KOPT-K1 (cell line): ENCODE data around the gene RAET1E.

Experiments used
- H3K27ac ChIP-seq: fragments of 200-600 bp; sonication (generic); 2 replicates; pipeline ENCODE4 v1.5.1; 2016; ENCODE audit warnings: antibody characterized with exemption, mild to moderate bottlenecking, low read depth, low read length; ENCODE audit not compliant: poor library complexity, severe bottlenecking
- H3K36me3 ChIP-seq: fragments of 200-600 bp; sonication (generic); 2 replicates; pipeline ENCODE4 v1.5.1; 2017; ENCODE audit warnings: antibody characterized with exemption, mild to moderate bottlenecking, low read length, moderate library complexity; ENCODE audit not compliant: insufficient read depth
- H3K9me3 ChIP-seq: fragments of 200-600 bp; sonication (generic); 2 replicates; pipeline ENCODE4 v1.5.1; 2017; ENCODE audit warnings: antibody characterized with exemption, low read length, mild to moderate bottlenecking; ENCODE audit not compliant: insufficient read depth, poor library complexity, severe bottlenecking

Gene RAET1E

DNA sequence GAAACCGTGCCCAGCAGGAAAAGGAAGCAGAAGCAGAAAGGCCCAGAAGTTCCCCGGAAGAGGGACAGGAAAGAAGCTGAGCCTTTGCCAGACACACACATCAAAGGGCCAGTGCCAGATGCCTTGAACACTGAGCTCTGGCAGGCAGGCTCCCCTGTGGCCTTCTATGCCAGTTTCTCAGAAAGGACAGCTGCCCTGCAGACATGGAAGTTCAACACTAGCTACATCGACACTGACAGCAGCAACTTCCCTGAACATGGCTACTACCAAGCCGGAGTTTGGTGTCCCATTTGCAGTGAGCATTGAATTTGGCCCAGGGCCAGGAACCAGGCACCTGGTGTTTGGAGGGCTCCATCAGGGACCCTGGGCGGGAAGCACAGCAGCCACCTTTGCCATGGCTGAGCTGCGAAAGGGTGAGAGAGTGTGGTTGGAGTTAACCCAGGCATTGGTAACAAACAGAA is 8.0 kb upstream of the RAET1E start:
- H3K27ac ChIP-seq, result no peak overlapping the region
- H3K36me3 ChIP-seq, result no peaks in the 10 kb centered on the region
- peaks cover 29% of the 10 kb centered on the region for H3K9me3 ChIP-seq

DNA sequence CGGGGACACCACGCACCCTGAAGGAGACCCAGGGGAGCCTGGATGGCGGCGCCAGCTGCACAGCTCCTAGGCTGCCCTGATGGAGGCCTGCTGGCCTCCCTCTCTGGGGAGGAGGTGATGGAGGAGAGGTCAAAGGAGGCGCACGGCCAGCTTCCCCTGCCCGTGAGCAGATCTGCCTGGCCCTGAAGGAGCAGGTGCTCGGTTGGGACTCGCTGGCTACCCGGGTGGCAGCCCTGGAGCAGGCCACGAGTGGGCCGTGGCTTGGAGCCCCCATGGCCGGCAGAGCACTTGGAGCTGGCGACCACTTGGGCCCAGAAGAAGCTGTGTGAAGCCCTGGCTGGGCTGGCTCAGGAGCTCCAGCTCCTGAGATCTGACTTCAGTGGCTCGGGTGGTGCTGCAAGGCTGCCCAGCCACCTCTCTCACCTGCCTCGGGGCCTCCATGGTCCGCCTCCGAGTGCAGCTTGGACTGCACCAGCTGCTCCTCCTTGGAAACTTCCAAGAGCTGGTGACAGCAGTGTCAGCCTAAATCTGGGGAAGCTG is 7.5 kb upstream of the RAET1E start:
- peaks cover 29% of the 10 kb centered on the region for H3K9me3 ChIP-seq
- no peaks in the 10 kb centered on the region for H3K36me3 ChIP-seq
- H3K27ac ChIP-seq, result no peak overlapping the region

DNA sequence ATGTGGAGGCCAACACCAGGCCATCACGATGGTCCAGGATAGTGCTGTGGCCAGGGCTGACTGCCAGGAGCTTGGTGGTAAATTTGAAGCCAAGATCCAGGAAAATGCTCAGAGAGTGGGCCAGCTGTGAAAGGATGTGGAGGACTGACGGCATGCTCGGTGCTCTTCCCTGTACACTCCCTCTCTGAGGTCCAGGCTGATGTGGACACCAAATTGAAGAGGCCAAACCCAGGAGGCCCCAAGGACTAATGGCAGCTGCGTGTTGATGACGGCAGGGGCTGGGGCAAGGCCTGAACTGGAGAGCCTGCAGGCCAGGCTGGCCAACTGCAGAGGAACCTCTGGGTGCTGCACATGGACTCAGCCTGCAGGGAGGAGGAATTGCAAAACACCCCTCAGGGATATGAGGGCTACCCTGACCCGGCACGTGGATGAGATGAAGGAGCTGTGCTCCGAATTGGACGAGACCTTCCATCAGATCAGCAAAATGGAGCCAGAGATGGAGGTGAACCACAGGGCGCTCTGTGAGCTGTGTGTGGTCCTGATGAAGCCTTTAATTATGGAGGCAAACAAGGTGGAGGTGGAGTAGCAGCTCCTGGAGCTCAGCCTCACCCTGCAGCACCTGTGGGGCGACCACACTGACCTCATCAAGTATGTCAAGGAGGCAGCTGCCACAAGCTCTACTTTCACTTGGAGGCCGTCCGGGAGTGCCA is 6.9 kb upstream of the RAET1E start:
- no peak overlapping the region for H3K27ac ChIP-seq
- H3K36me3 ChIP-seq, result no peaks in the 10 kb centered on the region
- peaks cover 26% of the 10 kb centered on the region for H3K9me3 ChIP-seq

DNA sequence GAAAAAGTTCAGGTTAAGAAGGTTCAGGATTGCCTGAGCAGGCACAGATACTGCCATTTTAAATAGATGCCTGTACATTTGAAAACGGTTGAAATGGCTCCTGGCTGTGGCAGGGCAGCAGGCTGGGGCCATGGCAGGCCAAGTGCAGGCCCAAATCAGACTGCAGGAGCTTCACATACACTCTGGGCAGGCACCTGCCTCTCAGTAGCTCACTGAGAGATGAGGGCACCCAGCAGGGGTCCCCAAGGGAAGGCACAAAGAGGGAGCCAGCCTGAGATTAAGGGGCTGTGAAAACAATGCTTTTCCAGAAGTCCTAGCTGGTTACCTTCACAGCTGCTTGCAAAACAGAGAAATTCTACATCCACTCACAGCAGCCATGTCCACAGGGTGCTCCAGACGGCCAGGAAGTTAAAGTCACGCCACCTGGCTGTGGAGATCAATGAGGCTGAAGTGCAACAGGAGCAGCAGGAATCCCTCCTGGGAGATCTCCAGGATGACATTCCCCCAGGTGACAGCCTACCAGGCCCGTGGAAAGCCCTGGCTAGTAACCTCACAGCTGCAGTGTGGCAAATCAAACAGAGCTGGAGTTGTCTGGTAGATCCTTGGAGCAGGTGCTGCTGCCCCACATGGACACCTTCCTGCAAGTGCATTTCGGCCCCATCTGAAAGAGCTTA is 6.2 kb upstream of the RAET1E start:
- H3K36me3 ChIP-seq, result no peaks in the 10 kb centered on the region
- H3K9me3 ChIP-seq, result peaks cover 19% of the 10 kb centered on the region
- H3K27ac ChIP-seq, result no peak overlapping the region

DNA sequence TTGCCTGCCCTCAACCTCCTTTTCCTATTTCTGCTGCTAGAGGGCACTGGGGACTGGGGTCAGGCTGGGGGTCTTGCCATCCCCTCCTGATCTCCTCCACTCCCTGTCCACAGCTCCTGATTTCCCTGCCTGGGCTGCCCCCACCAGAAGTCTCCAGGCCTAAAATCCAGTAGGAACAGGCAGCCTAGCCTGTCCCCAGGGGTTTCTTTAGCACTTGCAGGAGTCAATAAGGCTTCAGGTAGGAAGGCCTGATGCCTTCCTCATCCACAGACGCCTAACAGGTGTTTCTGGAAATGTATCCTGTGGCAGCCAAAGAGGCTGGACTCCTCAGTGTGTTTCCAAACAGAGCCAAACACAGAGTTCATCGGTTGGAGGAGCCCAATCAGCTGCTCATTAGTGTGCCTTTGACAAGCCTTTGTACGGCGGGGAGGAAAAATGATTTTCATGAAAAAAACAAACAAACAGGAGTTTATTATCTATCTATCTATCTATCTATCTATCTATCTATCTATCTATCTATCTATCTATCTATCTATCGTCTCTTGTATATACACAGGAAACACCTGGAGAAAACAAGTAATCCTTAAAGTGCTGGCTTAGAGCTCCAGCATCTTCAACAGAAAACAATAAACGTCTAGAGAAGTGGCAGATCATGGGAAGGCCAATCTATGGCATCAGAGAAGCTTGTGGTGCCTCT is 3.7 kb upstream of the RAET1E start:
- Histone ChIP-seq H3K36me3 (no peaks in the 10 kb centered on the region), H3K9me3 (no peaks in the 10 kb centered on the region), H3K27ac (no peak overlapping the region)

DNA sequence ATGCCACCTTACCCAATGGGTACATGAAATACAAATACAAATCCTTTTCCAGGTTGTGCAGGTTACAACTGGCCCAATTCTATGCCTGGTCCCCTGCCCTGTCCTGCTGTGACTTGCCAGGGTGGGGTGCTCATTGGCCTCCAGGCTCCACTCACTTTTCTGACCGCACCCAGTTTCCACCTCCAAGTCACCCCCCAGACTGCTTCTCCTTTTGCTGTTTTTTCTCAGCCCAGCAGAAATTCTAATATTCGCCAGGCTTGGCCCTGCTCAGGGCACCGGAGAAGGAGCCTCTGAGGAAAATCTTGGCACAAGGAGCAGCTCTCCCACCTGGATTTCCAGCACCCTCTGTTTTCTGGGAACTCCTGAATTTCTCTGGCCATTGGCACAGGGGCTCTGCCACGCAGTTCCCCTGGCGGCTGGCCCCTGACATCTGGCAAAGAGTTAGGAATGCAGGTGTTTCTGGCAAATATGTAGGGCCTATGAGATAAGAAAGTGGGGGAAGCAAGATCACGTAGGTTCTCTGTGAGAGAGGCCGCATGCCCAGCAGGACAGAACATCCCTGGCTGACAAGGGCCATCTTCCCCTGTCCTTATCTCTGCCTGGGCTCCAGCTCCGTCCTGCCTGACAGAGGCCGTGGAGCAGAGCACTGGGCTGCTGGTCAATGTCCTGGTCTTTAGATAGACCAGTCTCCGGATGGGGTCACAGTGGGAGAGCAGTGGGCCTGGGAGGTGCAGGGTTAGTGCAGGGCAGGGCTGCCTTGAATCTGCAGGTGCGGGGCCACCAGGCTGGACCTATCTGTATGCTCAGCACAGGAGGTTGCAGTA is 2.9 kb upstream of the RAET1E start:
- no peaks in the 10 kb centered on the region for H3K9me3 ChIP-seq
- H3K27ac ChIP-seq, result no peak overlapping the region
- no peaks in the 10 kb centered on the region for H3K36me3 ChIP-seq

DNA sequence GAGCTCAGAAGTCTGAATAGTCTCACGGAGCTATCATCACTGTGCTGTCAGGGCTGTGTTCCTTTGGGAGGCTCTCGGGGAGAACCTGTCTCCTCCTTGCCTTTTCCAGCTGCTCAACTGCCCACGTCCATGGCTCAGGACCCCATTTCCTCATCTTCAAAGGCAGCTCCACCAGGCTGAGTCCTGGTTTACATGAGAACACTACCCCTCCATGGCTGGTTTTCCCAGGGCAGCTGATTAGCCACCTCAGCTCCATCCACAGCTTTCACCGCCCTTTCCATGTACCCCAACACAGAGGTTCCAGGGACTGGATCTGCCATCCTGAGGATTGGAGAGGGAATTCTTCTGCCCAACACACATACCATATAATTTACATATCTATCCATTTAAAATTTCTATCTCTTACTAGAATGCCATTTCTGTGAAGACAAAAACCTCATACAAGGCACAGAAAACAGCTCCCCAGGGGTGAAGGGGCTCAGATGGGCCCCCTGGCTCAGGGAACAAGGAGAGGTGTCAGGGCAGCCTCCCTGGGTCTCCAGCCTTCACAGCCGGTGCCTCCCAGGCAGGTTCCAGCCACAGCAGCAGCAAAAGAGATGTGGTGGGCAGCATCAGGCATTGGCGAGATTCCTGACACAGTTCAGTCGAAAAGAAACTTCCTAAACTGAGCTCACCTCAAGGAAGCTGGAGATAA is 2.2 kb upstream of the RAET1E start:
- Histone ChIP-seq H3K9me3 (no peaks in the 10 kb centered on the region), H3K36me3 (no peaks in the 10 kb centered on the region), H3K27ac (no peak overlapping the region)

DNA sequence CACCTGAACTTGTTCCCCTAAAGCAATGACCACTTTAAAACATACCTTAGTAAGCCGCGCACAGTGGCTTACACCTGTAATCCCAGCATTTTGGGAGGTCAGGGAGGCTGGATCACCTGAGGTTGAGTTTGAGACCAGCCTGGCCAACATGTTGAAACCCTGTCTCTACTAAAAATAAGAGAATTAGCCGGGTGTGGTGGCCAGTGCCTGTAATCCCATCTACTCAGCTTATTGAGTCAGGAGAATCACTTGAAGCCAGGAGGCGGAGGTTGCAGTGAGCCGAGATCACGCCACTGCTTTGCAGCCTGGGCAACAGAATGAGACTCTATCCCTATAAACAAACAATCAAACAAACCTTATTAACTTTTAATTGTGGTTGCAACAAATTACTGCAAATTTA is 1.6 kb upstream of the RAET1E start:
- Histone ChIP-seq H3K9me3 (no peaks in the 10 kb centered on the region), H3K27ac (no peak overlapping the region), H3K36me3 (no peaks in the 10 kb centered on the region)

DNA sequence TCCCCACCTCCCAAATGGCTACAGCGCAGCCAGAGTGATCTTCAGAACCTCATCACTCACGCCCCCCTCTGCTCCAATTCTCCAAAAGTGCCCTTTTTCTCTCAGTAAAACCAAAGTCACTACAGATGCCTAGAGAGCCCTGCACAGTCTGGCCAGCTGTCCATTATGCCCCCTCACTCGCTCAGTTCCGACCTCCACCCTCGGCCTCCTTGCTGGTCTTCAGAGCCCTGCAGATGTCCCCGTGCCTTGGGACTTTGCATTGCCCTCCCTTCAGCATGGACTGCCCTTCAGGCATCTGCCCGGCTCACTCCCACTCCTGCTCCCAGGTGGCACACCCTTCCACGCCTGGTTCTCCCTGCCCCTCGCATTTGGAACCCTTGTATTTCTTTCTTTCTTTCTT is 1.1 kb upstream of the RAET1E start:
- Histone ChIP-seq H3K27ac (no peak overlapping the region), H3K36me3 (no peaks in the 10 kb centered on the region), H3K9me3 (no peaks in the 10 kb centered on the region)

DNA sequence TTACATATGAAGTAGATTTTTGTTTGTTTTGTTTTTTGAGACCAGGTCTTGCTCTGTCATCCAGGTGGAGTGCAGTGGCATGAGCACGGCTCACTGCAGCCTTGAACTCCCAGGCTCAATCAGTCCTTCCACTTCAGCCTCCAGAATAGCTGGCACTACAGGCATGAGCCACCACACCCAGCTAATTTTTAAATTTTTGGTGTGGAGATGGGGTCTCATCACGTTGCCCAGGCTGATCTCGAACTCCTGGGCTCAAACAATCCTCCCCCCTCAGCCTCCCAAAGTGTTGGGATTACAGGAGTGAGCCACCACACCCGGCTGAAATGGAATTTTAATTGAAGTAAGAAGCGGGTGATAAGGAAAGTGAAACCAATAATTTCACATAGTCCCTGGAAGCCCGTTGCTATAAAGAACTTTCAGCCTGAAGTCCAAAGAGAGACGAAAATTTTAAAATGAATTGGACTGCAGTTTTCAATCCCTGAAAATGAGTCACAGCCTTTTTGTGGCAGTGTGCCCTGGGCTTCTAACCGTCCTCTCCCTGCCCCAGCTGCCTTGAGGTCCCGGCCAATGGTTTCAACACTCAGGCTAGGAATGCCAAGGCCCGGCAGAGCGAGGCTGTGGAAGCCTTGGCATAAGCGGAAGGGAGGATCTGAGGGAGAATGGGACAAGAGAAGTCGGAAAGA is 757 bp downstream of the RAET1E start:
- Histone ChIP-seq H3K27ac (peak overlapping the region; percentile 35), H3K36me3 (no peaks in the 10 kb centered on the region), H3K9me3 (no peaks in the 10 kb centered on the region)

DNA sequence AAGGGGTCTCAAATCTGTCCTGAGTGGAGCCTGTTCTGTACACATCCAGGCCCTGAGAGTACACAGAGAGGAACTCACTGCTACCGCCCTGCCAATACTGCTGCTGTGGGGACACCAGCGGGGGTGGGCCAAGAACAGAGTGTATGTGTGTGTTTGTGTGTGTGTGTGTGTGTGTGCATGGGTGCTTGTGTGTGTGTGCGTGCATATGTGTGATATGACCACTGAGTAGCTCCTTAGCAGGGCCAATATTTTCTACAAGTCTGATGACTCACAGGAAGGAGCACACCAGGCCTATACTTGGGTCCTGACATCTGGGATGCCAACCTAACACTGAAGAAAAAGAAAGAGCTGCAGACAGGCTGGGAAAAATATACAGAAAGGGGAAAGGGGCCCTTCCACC is 1.4 kb downstream of the RAET1E start:
- Histone ChIP-seq H3K36me3 (no peaks in the 10 kb centered on the region), H3K27ac (peak overlapping the region; percentile 35), H3K9me3 (no peaks in the 10 kb centered on the region)

DNA sequence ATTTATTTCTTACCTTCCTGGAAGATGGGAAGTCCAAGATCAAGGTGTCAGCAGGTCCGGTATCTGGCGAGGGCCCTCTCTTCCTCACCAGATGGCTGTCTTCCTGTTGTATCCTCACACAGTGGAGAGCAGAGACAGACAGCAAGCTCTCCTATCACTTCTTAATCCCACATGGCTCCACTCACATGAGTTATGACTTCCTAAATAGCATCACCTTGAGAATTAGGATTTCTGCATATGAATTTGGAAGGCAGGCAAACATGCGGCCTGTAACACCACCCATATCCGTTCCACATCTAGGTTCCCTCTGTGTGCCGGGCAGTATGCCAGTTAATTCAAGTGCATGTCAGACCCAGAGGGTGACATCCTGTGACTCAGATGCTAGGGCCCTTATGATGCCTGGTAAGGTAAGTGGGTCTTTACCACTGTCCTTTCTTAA is 2.1 kb downstream of the RAET1E start:
- no peaks in the 10 kb centered on the region for H3K36me3 ChIP-seq
- H3K27ac ChIP-seq, result peak overlapping the region; percentile 35
- no peaks in the 10 kb centered on the region for H3K9me3 ChIP-seq

DNA sequence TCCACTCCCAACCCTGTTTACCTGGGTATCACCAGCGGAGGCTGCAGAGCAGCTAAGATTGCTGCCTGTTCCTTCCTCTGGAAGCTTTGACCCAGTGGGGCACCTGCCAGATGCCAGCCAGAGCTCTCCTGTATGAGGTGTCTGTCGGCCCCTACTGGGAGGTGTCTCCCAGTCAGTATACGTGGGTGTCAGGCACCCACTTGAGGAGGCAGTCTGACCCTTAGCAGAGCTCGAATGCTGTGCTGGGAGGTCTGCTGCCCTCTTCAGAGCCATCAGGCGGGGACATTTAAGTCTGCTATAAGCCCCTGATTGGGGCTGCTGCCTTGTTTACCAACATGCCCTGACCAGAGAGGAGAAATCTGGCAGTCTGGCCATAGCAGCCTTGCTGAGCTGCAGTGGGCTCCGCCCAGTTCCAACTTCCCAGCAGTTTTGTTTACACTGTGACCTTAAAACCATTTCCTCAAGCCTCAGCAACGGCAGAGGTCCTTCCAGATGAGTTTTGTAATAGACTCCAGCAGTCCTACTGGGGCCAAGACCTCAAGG is 2.8 kb downstream of the RAET1E start:
- Histone ChIP-seq H3K27ac (peak overlapping the region; percentile 35), H3K9me3 (no peaks in the 10 kb centered on the region), H3K36me3 (no peaks in the 10 kb centered on the region)
